Suppressor macrophage treated with lipopolysaccharide for 1 hour (primary cell): ENCODE data around the gene SLC9A7.

Experiments
- DNase-seq, 3 donors: peaks; one replicate each; pipeline ENCODE4 v3.0.0-alpha.2; 2020 to 2022

The SLC9A7 gene

DNA sequence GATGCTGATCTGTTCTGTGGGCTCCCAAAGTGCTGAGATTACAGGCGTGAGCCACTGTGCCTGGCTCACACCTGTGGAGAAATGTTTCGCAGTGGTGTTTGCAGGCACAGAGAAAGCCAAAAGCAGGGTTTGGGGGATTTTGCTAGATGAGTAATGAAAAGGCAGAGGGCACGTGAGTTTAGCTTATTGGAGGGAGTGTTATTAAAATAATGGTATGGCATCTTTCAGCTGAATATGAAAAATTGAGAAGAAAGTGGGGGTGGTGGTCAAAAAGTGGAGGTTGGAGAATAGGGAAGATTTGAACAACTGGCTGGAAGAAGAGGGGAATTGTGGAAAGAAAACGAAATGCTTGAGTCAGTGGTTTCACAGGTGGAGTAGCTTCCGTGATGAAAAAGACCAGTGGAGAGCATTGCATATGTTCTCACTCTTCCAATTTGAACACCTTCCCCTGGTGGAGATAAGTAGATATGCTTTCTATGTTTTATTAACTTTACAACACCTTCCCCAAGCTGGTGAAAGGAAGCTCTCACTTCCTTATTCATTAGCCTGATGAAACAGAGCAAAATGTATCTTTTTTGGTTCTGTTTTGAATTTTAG lies 186.5 kb downstream of the SLC9A7 start:
- DNase-seq, result peak in 2 of 3 donors; percentile 29 to 44

DNA sequence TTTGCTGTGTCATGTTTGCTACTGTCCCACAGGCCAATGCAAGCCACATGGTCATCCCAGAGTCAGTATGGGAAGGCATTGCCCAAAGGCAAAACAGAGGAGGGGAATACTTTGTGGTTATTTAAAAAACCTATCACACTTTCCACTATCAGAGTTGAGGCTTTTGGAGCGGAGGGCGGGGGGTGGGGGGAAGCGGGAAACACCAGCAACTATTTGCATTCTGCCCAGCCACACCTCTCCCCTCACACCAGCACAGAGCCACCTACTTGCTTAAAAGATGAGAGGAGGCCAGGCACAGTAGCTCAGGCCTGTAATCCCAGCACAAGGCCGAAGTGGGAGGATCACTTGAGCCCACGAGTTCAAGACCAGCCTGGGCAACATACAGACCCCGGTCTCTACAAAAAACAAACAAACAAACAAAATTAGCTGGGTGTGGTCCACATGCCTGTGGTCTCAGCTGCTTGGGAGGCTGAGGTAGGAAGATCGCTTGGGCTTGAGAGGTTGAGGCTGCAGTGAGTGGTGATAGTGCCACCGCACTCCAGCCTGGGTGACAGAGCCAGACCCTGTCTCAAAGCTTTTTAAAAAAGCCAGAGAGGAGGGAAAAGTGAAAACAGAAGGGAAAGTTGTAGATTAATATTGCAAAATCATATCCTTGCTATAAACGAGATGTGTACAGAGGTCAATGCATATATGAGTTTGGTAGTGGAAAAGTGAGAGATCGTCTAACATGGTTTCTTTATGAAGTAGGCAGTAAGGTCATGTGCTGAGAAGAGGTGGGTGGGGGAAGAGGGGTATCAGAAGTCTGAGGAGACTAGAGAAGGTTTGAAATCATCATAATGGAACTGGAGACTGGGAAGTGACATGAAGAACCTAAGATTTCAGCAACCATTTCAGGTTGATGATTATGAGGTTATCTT lies 187.2 kb downstream of the SLC9A7 start:
- DNase-seq, result peak in 1 of 3 donors; percentile 18

DNA sequence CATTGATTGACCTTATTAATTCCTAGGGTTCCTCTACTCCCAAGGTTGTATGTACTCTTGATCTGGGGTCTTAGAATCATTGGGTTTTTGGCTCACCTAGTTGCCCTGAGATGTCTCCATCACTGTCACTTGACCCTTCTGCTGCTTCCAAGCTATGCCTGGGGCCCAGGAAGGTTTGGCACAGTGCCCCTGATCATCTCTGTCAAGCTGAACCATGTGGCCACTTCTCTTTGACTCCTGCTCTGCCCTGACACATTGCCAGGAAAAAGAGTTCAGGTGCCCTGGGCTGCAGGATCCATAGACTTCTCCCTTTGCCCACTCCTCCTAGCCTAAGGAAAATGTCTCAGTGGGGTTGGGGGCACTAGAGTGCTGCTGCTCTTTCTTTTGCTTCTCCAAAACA lies 189.3 kb downstream of the SLC9A7 start:
- no peak for DNase-seq

DNA sequence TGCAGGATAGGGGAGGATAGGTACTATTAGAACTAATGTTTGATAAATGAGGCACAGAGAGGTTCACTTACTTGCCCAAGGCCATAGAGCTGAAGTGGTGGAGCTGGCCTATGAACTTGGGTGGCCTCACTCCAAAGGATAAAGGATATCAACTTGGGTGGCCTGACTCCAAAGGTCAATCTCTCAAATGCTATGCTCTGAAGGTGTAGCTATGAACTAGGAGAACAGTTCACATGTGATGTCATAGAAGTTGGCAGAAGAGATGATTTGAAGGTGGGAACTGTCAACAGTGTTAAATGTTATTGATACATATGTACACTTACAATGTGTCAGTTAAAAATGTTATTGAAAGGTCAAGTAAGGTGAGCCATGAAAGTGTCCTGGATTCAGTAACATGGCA lies 191.5 kb downstream of the SLC9A7 start:
- no peak for DNase-seq

DNA sequence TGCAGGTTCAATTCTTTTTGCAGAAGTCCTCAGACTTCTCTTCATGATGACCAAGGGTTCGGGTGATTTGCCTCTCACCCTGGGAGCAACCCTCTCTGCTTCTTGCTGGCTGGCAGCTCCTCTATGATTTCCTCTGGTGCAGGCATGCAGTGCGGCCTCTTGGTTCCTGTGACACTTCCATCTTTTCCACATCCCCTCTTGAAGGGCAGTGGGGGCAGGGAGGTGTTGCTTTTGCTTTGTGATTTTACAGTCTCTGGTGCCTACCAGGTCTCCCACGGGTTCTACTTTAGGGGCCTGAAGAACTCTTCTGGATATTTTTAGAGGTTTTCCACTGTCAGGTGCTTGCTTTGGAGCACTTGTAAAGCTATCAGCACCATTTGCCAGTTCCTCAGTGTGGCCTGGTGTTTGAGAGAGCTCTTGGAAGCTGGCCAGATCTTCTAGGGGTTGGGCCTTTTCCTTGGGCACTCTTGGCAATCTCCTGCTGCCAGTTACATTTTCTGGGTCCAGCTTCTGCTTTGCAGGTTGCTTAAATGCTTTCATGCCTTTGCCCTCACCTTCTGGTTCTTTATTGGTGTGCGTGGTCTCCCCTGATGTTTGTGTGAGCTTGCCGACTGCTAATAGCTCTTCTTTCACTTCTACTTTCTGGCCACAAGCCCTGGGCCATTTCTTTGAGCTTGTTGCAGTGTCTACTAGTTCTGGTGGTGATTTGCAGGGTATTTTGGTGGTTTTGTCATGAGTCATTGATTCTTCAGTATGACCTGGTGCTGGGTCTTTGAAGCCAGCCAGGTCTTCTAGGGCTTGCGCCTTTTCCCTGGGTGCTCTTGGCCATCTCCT lies 196.9 kb downstream of the SLC9A7 start:
- DNase-seq, result peak; percentile 57 to 73 (median 63)

DNA sequence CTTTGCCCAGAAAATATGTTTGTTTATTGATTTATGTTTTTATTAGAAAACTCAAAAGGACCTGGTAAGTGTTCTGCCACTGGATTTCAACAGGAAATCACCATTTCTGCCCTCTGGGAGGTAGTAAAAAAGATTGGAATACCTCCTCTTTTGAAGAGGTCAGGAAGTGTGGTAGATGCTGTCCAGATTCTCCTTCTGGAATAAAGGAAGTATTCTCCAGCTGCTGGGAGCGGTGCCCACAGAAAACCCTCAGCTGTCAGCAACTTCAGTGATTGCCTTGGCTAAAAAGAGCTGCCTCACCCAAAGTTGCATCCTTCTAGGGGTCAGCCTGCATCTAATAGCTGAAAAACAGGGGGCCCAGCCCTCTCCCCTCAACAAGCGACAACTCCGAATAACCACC lies 199.9 kb downstream of the SLC9A7 start:
- DNase-seq, result no peak

DNA sequence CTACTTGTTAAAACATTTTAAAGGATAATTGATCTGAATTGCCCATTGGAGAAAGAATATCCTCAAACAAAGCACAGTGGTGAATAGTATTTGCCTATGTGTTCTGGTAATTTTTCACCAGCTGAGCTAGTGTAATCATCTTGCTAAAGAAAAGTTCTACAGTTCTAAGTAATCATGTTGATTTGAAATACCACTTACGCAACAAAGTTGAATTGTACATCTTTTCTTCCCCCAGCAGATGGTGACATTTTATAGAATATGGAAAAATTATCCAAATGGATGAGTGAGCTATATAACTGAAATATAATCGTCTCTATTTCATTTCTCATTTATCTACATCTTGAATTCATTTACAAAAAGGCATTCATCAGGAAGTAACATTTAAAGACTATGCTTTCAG lies 204.0 kb downstream of the SLC9A7 start:
- peak in 2 of 3 donors; percentile 61 to 76 for DNase-seq

DNA sequence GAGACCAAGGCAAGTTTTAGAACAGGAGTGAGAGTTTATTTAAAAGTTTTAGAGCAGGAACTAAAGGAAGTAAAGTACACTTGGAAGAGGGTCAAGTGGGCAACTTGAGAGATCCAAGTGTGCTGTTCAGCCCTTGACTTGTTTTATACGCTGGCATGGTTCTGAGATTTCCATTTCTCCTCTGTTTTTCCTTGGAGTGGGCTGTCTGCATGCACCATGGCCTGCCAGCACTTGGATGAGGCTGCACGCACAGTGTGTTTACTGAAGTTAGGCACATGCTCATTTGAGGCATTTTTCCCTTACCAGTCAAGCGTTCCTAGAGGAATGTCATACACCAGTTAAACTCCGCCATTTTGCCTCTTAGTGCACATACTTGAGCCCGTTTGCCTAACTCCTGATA lies 205.0 kb downstream of the SLC9A7 start:
- DNase-seq, result no peak

DNA sequence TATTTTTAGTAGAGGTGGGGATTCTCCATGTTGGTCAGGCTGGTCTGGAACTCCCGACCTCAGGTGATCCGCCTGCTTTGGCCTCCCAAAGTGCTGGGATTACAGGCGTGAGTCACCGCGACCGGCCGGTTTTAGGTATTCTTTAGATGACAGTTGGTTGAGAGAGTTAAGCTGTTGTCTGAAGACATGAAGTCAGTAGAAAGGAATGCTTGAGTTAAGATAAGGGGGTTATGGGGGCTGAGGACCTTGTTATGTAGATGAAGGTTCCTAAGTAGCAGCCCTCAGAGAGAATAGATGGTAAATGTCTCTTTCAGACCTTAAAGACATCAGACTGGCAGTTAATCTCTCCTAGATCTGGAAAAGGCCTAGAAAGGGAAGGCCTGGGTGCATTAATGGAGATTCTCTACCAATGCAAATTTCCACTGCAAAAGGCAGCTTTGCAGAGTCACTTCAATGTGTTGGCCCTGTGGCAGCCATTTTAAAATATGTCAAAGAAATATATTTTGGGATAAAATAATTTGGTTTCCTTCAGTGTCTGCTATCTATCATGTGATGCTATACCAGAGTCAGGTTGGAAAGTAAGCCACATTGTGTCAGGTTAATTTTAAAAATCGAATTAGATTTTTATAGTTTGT lies 207.3 kb downstream of the SLC9A7 start:
- no peak for DNase-seq

DNA sequence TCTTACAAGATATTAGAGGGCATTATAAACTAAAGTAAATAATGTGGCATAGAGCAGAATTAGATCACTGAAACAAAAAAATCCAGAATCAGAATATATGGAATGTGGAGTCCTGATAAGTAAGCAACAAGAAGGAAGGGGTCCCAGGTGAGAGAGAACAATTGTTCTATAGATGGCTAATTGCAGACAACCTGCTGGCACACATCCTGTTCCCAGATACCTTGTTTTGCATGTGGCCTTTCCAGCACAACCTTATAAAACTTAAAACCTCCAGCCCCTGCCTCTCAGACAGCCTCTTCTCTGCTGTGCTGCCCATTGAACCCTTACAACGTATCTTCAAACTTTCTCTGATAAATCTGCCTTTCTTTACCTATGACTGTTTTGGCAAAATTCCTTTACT lies 209.0 kb downstream of the SLC9A7 start:
- no peak for DNase-seq
